HG03135 (cell line): Measurements from ENCODE around the gene MAP1LC3C.
"Not testable (repeated sequence)": the region's sequence is repeated elsewhere in the genome, so short reads cannot be mapped to it uniquely, and the experiment has no call there.

Source experiments
- ATAC-seq: cut with Tn5 transposase; IDR thresholded peaks from one replicate; pipeline ENCODE4 v1.9.1; 2021; ENCODE audit warnings: mild to moderate bottlenecking, moderate library complexity; ENCODE audit not compliant: unreplicated experiment

Gene MAP1LC3C

DNA sequence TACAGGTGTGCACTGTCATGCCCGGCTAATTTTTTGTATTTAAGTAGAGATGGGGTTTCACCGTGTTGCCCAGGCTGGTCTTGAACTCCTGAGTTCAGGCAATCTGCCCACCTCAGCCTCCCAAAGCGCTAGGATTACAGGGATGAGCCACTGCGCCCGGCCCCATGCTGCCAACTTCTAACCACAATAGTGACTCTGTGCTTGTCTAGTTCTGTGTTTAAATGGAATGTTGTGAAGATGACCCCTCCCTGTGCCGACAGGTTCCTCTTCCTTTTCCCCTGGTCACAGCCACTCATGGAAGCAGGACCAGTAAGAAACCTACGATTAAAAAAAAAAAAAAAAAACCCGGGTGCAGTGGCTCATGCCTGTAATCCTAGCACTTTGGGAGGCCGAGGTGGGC, 4.7 kb downstream of the MAP1LC3C start:
- no peak for ATAC-seq

GRCh38 chr1:241992734-241993133, 6.2 kb downstream of the MAP1LC3C start:
- no peak for ATAC-seq

GRCh38 chr1:241990040-241990439, 8.9 kb downstream of the MAP1LC3C start:
- no peak for ATAC-seq

- not testable (repeated sequence) for ATAC-seq
Observed at GRCh38 chr1:241988389-241988930, 10.4 kb downstream of the MAP1LC3C start.

- ATAC-seq, result no peak
Observed at GRCh38 chr1:241985787-241986186, 13.1 kb downstream of the MAP1LC3C start.

GRCh38 chr1:241979926-241980325, 19.0 kb downstream of the MAP1LC3C start:
- no peak for ATAC-seq

DNA sequence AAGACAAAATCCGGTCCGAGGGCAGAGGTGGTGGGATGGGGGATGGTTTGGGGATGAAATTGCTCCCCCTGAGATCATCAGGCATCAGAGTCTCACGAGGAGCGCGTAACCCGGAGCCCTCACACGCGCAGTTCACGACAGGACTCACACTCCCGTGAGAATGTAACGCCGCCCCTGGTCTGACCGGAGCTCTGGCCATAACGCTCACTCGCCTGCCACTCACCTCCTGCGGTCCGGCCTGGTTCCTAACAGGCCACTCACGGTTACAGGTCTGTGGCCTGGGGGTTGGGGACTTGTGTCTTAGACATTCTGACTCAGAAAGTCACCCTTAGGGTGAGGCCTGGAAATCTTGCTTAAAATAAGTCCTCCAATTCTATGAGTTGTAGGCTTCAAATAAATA, 19.8 kb downstream of the MAP1LC3C start:
- no peak for ATAC-seq

DNA sequence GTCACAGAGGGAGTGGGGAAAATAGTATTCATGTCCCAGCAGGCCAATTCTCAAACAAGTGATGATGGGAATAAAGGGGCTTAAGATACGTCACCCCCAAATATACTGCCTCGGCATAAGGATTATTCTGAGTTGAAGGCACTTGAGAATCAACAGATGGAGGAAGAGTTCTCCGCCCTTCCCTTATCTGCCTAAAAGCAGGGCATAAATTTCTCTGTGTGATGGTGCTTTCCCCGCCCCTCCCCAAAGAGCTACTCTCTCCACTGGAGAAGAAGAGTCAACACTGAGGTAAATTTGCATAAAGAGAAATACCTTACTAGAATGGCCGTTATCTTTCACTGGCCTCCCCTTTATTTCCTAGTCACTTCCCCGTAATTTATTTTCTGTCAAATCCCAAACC, 22.7 kb downstream of the MAP1LC3C start:
- ATAC-seq, result no peak

- no peak for ATAC-seq
Observed at GRCh38 chr1:241972703-241973369, 26.1 kb downstream of the MAP1LC3C start.

- no peak for ATAC-seq
Observed at GRCh38 chr1:241968611-241969010, 30.3 kb downstream of the MAP1LC3C start.

DNA sequence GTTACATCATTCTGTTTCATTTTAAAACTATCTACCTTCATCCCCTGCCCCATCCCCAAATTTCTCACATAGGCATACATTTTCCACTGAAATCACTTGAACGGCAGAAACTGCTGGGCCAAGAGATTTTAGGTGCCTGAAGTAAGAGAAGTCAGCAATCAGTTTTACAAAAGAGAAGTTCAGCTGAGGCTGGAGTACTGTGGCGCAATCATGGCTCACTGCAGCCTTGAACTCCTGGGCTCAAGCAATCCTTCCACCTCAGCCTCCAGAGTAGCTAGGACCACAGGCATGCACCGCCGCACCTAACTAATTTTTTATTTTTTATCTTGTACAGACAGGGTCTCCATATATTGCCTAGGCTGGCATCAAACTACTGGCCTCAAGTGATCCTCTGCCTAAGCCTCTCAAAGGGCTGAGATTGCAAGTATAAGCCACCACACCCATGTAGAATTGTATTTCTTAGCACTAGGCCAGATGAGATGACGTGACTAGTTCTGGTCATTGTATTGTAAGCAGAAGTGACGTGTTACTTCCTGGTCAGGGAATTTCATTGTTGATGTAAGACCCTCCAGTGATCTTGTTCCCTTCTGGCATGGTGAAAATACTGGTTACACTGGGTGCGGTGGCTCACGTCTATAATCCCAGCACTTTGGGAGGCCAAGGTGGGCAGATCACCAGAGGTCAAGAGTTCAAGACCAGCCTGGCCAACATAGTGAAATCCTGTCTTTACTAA, 34.2 kb downstream of the MAP1LC3C start:
- ATAC-seq, result no peak

DNA sequence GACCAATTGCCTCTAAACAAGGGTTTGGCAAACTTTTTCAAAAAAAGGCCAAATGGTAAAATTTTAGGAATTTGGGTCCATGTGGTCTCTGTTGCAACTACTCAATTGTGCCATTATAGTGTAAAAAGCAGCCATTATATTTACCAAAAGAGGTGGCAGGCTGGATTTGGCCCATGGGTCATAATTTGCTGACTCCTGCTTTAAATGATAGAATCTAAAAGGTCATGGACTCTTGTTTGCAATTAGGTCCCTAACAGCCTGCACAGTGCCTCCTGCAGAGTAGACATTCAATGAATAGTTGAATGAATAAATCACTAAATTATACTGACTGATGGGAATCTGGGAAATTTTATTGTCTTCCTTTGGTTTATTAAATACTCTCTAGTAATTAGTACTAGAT, 35.2 kb downstream of the MAP1LC3C start:
- no peak for ATAC-seq

DNA sequence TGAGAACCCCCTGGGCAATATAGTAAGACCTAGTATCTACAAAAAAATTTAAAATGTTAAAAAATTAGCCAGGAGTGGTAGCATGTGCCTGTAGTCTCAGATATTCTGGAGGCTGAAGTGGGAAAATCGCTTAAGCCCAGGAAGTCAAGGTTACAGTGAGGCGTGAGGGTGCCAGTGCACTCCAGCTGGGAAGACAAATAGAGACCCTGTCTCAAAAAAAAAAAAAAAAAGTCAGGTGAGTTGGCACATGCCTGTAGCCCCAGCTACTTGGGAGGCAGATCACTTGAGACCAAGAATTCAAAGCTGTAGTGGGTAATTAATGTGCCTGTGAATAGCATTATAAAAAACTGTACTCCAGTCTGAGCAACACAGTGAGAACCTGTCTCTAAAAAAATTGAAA, 36.7 kb downstream of the MAP1LC3C start:
- ATAC-seq, result no peak

DNA sequence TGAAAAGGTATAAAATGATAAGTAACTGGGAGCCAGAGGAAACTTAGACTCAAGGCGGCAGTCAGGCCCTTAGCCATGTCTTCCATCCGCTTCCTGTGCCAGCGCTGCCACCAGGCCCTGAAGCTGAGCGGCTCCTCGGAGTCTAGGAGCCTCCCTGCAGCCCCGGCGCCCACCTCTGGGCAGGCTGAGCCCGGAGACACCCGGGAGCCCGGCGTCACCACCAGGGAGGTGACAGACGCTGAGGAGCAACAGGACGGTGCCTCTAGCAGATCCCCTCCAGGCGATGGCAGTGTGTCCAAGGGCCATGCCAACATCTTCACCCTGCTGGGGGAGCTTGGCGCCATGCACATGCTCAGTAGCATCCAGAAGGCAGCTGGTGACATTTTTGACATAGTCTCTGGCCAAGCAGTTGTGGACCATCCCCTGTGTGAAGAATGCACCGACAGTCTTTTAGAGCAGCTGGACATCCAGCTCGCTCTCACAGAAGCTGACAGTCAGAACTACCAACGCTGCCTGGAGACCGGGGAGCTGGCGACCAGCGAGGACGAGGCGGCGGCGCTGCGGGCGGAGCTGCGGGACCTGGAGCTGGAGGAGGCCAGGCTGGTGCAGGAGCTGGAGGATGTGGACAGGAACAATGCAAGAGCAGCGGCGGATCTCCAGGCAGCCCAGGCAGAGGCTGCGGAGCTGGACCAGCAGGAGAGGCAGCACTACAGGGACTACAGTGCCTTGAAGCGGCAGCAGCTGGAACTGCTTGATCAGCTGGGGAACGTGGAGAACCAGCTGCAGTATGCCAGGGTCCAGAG, 41.0 kb downstream of the MAP1LC3C start, which contains the start of gene BECN2:
Gene BECN2, plus strand, starts transcription at position 76 of the 803 bp plus-strand sequence. Its CDS starts 0 bp downstream, at position 76.
- no peak for ATAC-seq

DNA sequence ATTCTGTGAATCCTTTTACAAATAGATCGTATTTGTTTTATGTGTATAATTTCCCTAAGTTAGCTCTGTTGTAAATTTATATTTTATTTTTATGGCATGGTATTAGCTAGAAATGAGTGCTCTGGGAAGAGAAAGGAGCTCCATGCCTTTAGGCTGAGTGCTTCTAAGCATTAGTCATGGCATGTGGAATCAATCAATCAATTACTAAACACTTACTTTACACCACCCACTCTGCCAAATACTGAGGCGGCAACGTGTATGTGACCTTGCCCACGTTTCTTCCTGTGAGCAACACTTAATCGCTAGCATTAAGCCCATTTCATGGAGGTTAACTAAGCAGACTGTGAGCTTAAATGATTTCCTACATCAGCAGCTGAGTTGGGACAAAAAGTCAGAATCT, 48.5 kb downstream of the MAP1LC3C start:
- no peak for ATAC-seq

GRCh38 chr1:241947354-241947753, 51.5 kb downstream of the MAP1LC3C start:
- no peak for ATAC-seq
